ENCODE data around the gene PIM2. TPM values are rescaled to one million over a fixed set of nuclear protein-coding genes. Genes with fewer than 3 reads are reported as not detected.
A peak's percentile ranks its signal among the peaks of the same experiment; 100 is the strongest.

PIM2 gene
- total and polyA plus RNA-seq, 9 of the 15 experiments (the other 6 are each of a cell fraction or from before 2014, with no cell fraction given) = 67.6 to 191 (median 108) TPM

DNA sequence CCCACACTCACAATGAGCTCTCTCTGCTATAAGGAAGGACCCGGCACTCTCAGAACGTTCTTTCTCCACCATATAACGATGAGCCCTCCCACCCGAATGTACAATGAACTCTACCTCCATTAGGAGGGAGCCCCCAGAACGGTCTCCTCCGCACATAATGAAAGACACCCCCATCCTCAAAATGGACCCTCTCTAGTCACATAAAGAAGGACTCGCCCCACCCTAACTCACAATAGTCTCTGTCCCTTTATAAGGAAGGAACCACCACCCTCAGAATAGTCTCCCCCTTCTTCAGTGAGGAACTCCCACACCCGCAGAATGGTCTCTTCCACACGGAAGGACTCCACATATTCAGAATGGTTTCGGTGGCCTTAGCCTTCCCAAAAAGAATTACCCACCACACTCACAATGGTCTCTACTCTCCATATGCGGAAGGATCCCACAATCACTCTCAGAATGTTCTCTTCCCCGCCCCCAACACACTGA lies 7.9 kb downstream of the PIM2 start (continued):
- TF ChIP-seq, protein P1, sequence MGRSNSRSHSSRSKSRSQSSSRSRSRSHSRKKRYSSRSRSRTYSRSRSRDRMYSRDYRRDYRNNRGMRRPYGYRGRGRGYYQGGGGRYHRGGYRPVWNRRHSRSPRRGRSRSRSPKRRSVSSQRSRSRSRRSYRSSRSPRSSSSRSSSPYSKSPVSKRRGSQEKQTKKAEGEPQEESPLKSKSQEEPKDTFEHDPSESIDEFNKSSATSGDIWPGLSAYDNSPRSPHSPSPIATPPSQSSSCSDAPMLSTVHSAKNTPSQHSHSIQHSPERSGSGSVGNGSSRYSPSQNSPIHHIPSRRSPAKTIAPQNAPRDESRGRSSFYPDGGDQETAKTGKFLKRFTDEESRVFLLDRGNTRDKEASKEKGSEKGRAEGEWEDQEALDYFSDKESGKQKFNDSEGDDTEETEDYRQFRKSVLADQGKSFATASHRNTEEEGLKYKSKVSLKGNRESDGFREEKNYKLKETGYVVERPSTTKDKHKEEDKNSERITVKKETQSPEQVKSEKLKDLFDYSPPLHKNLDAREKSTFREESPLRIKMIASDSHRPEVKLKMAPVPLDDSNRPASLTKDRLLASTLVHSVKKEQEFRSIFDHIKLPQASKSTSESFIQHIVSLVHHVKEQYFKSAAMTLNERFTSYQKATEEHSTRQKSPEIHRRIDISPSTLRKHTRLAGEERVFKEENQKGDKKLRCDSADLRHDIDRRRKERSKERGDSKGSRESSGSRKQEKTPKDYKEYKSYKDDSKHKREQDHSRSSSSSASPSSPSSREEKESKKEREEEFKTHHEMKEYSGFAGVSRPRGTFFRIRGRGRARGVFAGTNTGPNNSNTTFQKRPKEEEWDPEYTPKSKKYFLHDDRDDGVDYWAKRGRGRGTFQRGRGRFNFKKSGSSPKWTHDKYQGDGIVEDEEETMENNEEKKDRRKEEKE (IDR thresholded peaks at IDR 0.05; ENCODE audit: borderline replicate concordance in 1 of 2, control insufficient read depth in 1 of 2, low read depth in 2 of 2, low read length in 1 of 2) = peak in 1 of 2 experiments; percentile 78; a peak in 1 of 4 replicates
- TF ChIP-seq ZNF766 (CRISPR knock-in tag; conservative IDR thresholded peaks at IDR 0.05) (no peak), MEF2D (tag; conservative IDR thresholded peaks at IDR 0.05; ENCODE audit: low read depth) (no peak), RAD51 (IDR thresholded peaks at IDR 0.05; ENCODE audit: borderline replicate concordance, low read depth) (no peak), EWSR1 (IDR thresholded peaks at IDR 0.05; ENCODE audit: borderline replicate concordance, low read depth, partially characterized antibody) (no peak), NR2F6 (CRISPR knock-in tag; IDR thresholded peaks at IDR 0.05) (no peak), ARID2 (IDR thresholded peaks at IDR 0.05) (no peak), SLC30A9 (CRISPR knock-in tag; IDR thresholded peaks at IDR 0.05) (no peak), JUND (IDR thresholded peaks at IDR 0.05; ENCODE audit: borderline replicate concordance, low read depth, low read length) (peak; percentile 34; the same call in 1 of the 2 replicates), JUND (tag; IDR thresholded peaks at IDR 0.05; ENCODE audit: borderline replicate concordance, low read depth, low read length) (no peak), HNRNPK (IDR thresholded peaks at IDR 0.05; ENCODE audit: low read depth, low read length, poor library complexity, severe bottlenecking) (no peak), MAFK (IDR thresholded peaks at IDR 0.05; ENCODE audit: low read length) (no peak), PTRF (tag; IDR thresholded peaks at IDR 0.05) (no peak), TCF7L2 (IDR thresholded peaks at IDR 0.05; ENCODE audit: low read depth, low read length) (peak; percentile 67), MBD2 (IDR thresholded peaks at IDR 0.05; ENCODE audit: borderline replicate concordance, low read depth) (peak; percentile 31; the same call in 1 of the 2 replicates), ZNF41 (CRISPR knock-in tag; conservative IDR thresholded peaks at IDR 0.05) (no peak), CHD1 (IDR thresholded peaks at IDR 0.05; ENCODE audit: low read length) (peak; percentile 62), OTX1 (CRISPR knock-in tag; IDR thresholded peaks at IDR 0.05) (0 out of 2 replicates have a peak, but pooled peaks have one; percentile 4), CEBPB (tag; IDR thresholded peaks at IDR 0.05) (no peak), GABPB1 (CRISPR knock-in tag; IDR thresholded peaks at IDR 0.05) (no peak), ZNF785 (CRISPR knock-in tag; IDR thresholded peaks at IDR 0.05) (no peak), PTBP1 (IDR thresholded peaks at IDR 0.05; ENCODE audit: low read depth, low read length) (peak; percentile 37; the same call in 1 of the 2 replicates)
- TF ChIP-seq, protein P2, sequence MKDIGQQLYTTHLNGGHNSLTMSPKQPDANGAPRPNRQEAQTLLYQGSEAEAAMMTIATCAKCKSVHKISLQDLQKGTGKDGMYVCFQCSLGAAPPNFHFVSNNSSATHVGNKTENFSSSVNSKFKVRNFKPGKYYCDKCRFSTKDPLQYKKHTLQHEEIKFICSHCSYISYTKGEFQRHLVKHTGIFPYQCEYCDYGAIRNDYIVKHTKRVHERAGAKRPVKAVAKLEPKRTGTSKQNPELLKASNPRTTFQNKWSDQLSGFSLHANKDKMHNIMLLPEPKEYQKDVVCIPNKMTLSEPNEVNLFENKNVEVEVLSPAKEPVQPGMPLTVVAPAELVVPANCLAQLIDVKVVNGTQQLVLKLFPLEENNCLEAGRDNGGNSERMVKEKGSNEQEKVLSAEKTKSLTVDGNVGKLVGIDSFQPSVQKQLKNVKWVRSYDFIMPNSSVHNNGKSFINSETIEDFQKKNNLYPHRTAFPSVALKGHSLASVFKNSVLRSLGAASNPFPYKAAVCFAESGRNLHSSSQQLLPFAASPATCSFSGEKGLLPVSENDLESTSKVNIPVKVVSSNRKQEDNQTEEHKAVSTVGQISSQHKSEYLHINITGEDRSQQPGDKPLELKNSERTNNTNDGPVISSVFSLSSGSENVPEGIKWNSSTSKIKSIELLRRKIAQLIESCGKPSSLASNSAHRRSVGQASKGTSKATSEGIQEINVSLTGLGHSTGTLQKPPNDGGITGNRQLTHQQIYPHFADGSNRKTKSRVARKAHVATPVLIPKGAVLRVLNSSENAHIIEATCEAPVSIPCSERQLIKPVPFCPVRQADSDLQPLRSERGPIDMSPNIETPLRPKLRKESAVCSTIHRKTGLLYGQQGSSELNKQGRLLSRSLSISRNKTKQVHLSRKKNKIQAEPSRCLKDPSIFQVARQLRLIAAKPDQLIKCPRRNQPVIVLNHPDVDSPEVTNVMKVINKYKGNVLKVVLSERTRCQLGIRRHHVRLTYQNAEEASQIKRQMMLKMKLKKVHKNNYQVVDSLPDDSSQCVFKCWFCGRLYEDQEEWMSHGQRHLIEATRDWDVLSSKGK (CRISPR knock-in tag; IDR thresholded peaks at IDR 0.05) = no peak

Measured in K562 (cell line).